Cardiac muscle cell (in vitro differentiated cells and primary cell): ENCODE measurements around the gene CYSTM1. TPM values are rescaled to one million over a fixed set of nuclear protein-coding genes. Genes with fewer than 3 reads are reported as not detected.

Experiments
- DNase-seq, 2 donors: peaks; one replicate each; pipeline versions ENCODE4 v3.0.0 to v3.0.0-alpha.2; 2010 to 2017; ENCODE audit warnings: low read depth in 1 of 2, low spot score in 1 of 2
- H3K27ac ChIP-seq: fragments of 200-600 bp; sonication (generic); 2 replicates; pipeline ENCODE4 v1.5.1; 2016
- H3K27me3 ChIP-seq: fragments of 200-600 bp; sonication (generic); 2 replicates; pipeline ENCODE4 v1.6.0; 2016; ENCODE audit warnings: control low read depth
- H3K36me3 ChIP-seq: fragments of 200-600 bp; sonication (generic); 2 replicates; pipeline ENCODE4 v1.5.1; 2016; ENCODE audit warnings: control low read depth
- H3K4me1 ChIP-seq: fragments of 200-600 bp; sonication (generic); 2 replicates; pipeline ENCODE4 v1.8.1; 2017; ENCODE audit warnings: low read depth, mild to moderate bottlenecking, mixed run types
- H3K4me3 ChIP-seq: fragments of 200-600 bp; sonication (generic); 2 replicates; pipeline ENCODE4 v1.5.1; 2016; ENCODE audit warnings: mild to moderate bottlenecking
- H3K9me3 ChIP-seq: fragments of 200-600 bp; sonication (generic); 2 replicates; pipeline ENCODE4 v1.5.1; 2017; ENCODE audit warnings: low read depth, mild to moderate bottlenecking, control low read depth
- polyA plus RNA-seq: library from polyadenylated mRNA; unstranded; fragments of >200 nt; fragmentation: Nextera tagmentation; extraction: Ambion mirVana; gene quantifications from 2 replicates; pipeline ENCODE4 v1.2.1, GENCODE V29; 2016
- total RNA-seq: library from RNA; depleted of rRNA; stranded (reverse); fragments of >200 nt; gene quantifications from 2 replicates; pipeline ENCODE4 v1.2.3, GENCODE V29; 2016
- TF ChIP-seq, protein P1 (sequence below): IDR thresholded peaks from 2 replicates; pipeline ENCODE4 v1.5.1; 2012; ENCODE audit warnings: low read depth, mild to moderate bottlenecking, low read length

The CYSTM1 gene
- total and polyA plus RNA-seq, 2 experiments from 2014 or later: 31.8 to 83.7 TPM

DNA sequence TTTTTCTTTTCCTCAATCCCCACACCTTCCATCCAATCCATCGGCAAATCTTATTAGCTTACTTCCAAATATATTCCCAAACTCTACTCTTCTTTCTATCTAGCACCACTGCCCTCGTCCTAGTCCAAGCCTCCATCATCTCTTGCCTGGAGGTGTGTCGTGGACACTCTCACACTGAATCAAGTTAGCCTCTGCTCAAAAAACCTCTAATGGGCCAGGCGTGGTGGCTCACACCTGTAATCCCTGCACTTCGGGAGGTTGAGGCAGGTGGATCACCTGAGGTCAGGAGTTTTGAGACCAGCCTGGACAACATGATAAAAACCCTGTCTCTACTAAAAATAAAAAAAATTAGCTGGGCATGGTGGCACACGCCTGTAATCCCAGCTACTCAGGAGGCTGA lies 81.7 kb downstream of the CYSTM1 start:
- H3K4me3 ChIP-seq: no peak overlapping the region
- H3K9me3 ChIP-seq: no peaks in the 10 kb centered on the region
- no peak for DNase-seq
- peaks cover 12% of the 10 kb centered on the region for H3K4me1 ChIP-seq
- no peak overlapping the region for H3K27ac ChIP-seq
- H3K36me3 ChIP-seq: no peaks in the 10 kb centered on the region
- no peaks in the 10 kb centered on the region for H3K27me3 ChIP-seq
- TF ChIP-seq, protein P1, sequence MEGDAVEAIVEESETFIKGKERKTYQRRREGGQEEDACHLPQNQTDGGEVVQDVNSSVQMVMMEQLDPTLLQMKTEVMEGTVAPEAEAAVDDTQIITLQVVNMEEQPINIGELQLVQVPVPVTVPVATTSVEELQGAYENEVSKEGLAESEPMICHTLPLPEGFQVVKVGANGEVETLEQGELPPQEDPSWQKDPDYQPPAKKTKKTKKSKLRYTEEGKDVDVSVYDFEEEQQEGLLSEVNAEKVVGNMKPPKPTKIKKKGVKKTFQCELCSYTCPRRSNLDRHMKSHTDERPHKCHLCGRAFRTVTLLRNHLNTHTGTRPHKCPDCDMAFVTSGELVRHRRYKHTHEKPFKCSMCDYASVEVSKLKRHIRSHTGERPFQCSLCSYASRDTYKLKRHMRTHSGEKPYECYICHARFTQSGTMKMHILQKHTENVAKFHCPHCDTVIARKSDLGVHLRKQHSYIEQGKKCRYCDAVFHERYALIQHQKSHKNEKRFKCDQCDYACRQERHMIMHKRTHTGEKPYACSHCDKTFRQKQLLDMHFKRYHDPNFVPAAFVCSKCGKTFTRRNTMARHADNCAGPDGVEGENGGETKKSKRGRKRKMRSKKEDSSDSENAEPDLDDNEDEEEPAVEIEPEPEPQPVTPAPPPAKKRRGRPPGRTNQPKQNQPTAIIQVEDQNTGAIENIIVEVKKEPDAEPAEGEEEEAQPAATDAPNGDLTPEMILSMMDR: no peak

DNA sequence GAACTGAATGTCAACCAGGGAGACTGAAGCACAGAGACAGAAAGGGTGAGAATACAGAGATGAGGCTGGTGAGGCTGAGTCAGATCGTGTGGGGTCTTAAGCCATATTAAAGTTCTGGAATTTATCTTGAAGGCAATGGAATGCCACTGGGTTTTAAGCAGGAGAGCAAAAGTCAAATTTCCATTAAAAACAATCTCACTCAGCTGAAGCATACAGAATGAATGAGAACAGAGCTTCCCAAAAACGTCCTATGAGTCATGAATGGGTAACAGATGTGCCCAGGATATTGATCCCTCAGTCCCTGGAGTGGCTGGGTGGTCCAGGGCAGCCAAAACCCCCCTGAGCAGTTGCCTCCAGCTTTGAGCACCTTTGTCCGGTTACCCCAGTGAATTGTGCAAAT lies 83.0 kb downstream of the CYSTM1 start:
- H3K4me1 ChIP-seq: peaks cover 17% of the 10 kb centered on the region
- no peak overlapping the region for H3K4me3 ChIP-seq
- TF ChIP-seq, protein P1: no peak
- H3K27me3 ChIP-seq: no peaks in the 10 kb centered on the region
- DNase-seq: no peak
- H3K27ac ChIP-seq: no peak overlapping the region
- H3K36me3 ChIP-seq: no peaks in the 10 kb centered on the region
- H3K9me3 ChIP-seq: no peaks in the 10 kb centered on the region

DNA sequence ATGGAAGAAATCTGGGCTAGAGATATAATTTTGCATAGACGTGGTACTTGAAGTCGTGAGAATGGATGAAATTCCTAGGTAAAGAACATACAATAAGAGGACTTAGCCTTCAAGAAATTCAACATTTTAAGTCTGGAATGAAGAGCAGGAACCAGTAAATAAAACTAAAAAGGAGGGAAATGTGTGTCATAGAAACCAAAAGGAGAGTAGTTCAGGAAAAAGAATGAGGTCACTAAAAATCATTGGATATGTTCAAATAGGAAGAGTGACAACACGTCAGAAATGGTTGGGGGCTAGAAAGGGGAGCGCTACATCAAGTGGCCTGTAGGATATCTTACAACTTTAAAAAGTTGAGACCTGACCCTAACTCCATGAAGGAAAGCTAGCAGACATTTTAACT lies 83.9 kb downstream of the CYSTM1 start:
- TF ChIP-seq, protein P1: no peak
- Histone ChIP-seq H3K4me3 (no peak overlapping the region), H3K9me3 (no peaks in the 10 kb centered on the region), H3K36me3 (no peaks in the 10 kb centered on the region), H3K4me1 (peaks cover 17% of the 10 kb centered on the region), H3K27ac (no peak overlapping the region), H3K27me3 (no peaks in the 10 kb centered on the region)
- DNase-seq: no peak

DNA sequence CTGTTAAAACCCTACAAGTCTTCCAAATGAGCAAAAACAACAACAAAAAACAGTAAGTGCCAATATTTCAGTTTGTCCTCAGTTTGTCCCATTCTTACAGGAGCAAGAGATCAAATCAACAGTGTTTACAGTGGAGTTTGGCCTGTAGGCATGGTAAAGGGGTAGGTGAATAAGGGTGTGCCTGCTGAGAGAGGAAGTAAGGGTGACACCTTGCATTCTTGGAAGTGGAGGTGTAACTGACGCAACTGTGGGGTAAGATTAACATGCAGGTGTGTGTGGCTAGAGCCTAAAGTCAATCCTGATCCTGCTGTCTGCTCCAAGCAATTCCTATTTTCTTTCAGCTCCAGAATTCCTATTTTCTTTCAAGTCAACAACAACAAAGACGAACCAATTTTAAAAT lies 84.5 kb downstream of the CYSTM1 start:
- TF ChIP-seq, protein P1: no peak
- H3K4me1 ChIP-seq: peaks cover 17% of the 10 kb centered on the region
- no peaks in the 10 kb centered on the region for H3K27me3 ChIP-seq
- no peaks in the 10 kb centered on the region for H3K9me3 ChIP-seq
- H3K4me3 ChIP-seq: no peak overlapping the region
- no peak for DNase-seq
- H3K27ac ChIP-seq: no peak overlapping the region
- H3K36me3 ChIP-seq: no peaks in the 10 kb centered on the region

DNA sequence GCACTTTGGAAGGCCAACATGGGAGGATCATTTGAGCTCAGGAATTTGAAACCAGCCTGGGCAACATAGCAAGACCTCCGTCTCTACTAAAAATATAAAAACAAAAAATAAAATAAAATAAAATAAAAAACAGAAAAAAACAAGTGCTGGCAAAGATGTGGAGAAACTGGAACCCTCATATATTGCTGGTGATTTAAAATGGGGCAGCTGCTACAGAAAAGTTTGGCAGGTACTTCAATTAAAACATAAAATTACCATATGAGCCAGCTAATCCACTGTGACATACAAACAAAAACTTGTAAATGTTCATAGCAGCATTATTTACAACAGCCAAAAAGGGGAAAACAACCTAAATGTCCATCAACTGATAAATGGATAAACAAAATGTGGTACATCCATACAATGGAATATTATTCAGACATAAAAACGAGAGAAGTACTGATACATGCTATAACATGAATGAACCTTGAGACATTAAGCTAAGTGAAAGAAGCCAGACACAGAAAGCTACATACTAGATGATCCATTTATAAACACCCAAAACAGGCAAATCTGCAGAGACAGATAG lies 85.2 kb downstream of the CYSTM1 start:
- TF ChIP-seq, protein P1: no peak
- Histone ChIP-seq H3K27me3 (no peaks in the 10 kb centered on the region), H3K27ac (peak overlapping the region; percentile 40), H3K4me3 (no peak overlapping the region), H3K9me3 (no peaks in the 10 kb centered on the region), H3K36me3 (no peaks in the 10 kb centered on the region), H3K4me1 (peaks cover 17% of the 10 kb centered on the region)
- DNase-seq: no peak
